HG03066 (cell line): ENCODE data around the gene ZRANB3.

Source experiments
- ATAC-seq: cut with Tn5 transposase; IDR thresholded peaks from one replicate; pipeline ENCODE4 v1.9.1; 2021; ENCODE audit warnings: low read depth; ENCODE audit not compliant: unreplicated experiment

Gene ZRANB3

GRCh38 chr2:135187270-135187669 is 343.7 kb downstream of the ZRANB3 start:
- ATAC-seq = no peak

GRCh38 chr2:135186054-135186453 is 345.0 kb downstream of the ZRANB3 start:
- ATAC-seq = no peak

GRCh38 chr2:135183822-135184221 is 347.2 kb downstream of the ZRANB3 start:
- no peak for ATAC-seq

DNA sequence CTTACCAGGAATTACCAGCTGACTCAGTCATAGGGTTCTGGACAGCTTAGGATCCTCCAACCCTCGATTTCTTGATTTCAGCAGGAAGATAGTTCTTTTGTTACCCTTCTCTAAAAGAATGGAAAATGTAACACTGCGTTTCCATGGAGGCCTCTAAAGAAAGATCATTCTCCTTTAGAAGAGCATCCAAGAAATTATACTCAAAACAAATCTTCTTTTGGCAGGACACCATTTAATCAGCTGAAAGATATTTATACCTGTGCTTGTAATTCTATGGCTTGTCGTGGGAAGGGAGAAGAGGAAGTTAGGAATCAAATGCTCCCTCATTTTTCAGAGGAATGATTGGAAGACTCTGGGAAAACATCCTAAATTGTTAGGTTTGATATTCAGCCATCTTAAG is 348.4 kb downstream of the ZRANB3 start:
- no peak for ATAC-seq

- no peak for ATAC-seq
These were observed 348.8 kb downstream of the ZRANB3 start for GRCh38 chr2:135182190-135182589.

DNA sequence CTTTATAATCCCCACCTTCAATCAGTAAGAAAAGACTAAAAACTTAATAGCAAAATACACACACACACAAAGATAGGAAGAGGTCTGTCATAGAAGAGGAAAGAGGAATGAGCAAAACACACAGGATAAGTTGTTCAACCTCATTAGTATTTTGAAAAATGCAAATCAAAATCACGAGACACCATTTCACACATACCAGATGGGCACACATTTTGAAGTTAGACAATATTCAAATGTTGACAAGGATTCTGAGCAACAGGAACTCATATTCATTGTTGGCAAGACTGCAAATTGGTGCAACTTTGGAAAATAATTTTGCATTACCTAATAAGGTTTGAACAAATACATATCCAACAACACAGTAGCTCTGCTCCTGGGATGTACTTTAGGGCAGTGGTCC is 351.3 kb downstream of the ZRANB3 start:
- ATAC-seq = no peak

DNA sequence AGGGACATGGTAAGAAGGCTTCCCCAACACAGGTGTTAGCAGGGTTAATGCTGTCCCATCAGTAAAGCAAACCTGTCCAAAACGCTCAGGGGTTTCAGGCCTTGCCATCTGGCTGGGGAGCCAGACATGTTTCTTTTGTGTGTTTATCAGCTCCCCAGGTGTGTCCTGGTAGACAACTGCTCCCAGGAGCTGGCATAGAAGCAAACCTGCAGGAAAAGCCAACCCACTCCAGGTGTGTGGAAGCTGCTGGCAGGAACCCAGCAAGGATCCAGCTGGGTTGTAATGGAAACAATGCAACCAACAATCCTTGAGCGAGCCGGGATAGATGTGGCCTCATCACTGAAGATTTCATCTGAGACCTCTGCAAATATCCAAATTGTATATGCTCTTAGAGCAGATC is 355.8 kb downstream of the ZRANB3 start:
- ATAC-seq = no peak

GRCh38 chr2:135174810-135175093 is 356.3 kb downstream of the ZRANB3 start:
- ATAC-seq = no peak

GRCh38 chr2:135174049-135174809 is 356.8 kb downstream of the ZRANB3 start:
- ATAC-seq = no peak

DNA sequence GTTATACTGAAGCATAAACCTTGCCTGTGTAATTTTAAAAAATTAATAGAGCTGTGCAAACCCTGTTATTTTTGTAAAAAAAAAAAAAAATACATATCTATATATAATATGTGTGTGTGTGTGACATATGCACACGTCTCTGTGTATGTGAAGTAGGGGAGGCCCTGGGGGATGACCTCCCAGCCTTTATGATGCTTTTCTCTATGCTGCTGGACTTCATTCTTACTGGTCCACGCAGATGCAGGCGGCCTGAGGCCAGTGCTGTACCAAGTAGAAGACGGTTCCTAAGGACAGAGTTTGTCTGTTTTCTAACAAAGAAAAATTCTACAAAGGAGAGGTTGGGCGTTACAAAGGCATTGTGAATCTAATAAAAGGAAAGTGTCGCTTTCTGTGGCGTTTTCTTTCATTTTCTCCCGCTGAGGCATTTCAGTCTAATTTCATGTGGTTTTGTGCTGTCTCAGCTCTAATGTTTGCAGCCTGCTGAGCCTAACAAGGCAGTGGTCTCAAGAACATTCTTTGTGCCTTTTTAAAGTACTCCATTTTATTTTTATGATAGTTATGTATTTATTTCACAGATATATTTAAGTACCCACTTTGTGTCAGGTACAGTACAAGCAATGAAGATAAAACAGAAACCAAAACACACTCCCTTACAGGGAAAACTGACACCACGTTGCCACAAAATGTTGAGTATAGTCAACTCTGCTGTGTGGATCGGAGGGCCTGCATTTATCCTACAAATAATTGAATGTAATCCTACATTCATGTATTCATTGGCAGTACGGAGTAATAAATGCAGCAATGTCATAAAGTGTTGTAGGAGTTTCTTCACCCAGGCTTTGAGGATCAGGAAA is 360.9 kb downstream of the ZRANB3 start:
- no peak for ATAC-seq

- no peak for ATAC-seq
These were observed 362.7 kb downstream of the ZRANB3 start for GRCh38 chr2:135168204-135168856.

- ATAC-seq = no peak
These were observed 363.7 kb downstream of the ZRANB3 start for GRCh38 chr2:135167273-135167672.

DNA sequence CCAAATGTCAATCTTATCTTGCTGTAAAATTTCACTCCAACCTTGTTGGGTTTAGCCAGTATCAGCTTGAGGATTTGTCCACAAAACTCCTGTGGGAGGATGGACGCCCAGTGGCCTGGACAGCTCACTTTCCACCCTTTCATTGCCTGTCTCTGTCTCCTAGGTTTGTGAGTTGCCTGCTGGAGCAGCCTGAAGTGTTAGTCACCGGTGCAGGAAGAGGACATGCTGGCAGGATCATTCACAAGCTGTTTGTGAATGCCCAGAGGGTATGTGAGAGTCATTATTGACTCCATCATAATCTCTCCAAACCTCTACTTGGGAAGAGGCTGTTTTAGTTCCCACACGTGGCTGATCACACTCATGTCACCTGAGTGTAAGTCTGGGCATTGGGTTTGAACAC is 366.6 kb downstream of the ZRANB3 start:
- no peak for ATAC-seq

DNA sequence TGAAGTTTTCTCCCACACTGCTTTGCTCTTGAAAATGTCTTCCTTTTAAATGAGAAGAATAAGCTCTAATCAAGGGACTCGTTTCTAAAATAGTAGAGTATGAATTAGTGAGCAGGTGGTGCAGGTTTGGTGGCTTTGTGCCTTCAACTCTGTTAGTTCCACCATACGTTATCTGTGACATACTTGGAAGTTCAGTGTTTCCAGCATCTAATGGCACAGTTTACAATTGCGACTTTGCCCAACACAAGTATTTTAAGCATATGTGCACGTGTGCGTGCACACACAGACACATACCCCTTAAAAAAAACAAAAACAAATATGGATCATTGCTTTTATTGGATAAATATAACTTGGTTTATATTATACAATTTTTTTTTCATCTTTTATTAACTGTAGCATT is 367.1 kb downstream of the ZRANB3 start:
- no peak for ATAC-seq

DNA sequence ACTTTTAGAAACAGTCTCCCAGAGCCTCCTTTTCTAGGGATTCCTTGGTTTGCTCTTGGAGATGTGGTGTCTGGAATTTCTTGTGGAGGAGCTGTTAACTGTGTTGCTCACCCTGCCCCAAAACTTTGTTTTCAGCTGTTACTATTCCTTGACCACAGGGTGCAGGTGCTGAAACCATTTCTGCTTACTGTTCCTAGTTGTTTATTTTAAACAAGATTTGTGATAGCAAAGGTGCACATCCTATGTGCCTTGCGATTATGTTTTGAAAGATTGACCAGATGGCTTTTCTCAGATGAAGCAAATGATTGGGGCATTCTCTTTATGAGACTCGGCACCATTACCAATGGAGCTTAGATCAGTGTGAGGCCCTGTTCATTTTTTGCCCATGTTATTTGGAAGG is 367.7 kb downstream of the ZRANB3 start:
- ATAC-seq = no peak

DNA sequence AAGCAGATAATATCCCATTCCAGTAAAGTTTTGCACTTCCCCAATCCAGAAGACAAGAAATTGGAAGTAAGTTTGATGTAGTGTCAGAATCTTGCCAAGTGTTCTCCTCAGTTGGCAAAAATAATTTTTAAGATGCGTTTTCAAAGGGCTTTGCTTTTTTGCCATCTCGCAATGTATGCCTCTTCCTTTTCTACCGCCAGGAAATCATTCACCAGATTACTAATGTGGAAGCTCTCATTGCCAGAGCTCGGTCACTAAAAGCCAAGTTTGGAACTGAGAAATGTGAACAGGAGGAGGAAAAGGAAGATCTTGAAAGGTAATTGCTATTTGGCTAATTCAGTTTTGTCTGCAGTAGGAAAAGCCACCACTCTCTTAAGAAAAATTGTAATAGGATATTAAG is 368.2 kb downstream of the ZRANB3 start:
- ATAC-seq = no peak

GRCh38 chr2:135162377-135162776 is 368.6 kb downstream of the ZRANB3 start:
- ATAC-seq = no peak

DNA sequence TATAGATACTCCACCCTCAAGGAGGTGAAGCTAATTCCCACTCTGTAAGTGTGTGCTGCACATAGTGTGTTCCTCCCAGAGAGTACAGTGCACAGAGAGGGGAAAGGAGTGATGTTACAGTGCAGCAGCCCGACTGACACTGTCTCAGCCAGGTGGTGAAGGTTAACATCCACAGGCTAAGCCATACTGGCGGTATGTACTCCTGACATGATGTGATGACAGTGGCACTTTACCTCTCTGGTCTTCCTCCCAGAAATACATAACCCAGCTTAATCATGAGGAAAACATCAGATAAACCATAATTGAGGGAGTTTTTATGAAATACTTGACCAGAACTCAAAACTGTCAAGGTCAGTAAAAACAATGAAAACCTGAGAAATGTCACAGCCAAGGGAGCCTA is 371.8 kb downstream of the ZRANB3 start:
- ATAC-seq = no peak

- ATAC-seq = no peak
These were observed 373.2 kb downstream of the ZRANB3 start for GRCh38 chr2:135157856-135158255.

DNA sequence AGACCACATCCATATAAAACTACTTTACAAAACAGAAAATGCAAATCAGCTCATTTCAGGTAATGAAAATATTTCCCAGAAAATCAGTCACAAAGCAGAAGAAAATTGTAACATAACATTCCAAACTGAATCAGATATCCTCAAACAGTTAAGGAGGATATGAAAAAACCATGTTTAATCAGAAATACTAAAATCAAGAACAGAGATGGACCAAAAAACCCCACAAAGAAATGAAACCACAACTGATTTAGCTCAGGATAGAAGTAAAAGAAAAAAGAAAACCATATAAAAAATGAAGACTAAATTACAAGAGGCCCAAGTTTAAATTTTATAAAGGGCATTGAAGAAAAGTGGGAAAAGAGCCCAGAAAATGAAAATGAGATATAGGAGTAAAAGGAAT is 376.1 kb downstream of the ZRANB3 start:
- no peak for ATAC-seq

DNA sequence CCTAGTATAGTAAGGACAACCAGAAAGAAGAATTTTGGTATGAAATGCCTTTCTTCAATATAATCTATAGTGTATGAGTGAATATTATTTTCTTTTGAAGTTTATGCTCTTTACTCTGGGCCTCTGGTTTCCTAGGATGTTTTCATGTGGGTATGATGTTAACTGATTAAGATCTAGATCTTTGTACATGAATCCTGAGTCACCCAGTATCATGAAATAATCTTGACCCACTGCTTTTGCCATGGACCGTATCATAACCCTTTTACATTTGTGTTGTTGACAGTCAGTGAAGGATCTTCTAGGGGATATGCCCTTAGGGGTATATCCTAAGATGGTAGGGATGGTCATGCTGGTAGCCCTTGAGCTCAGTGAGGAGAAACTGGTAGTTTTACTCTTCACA is 378.7 kb downstream of the ZRANB3 start:
- no peak for ATAC-seq

- ATAC-seq = no peak
These were observed 379.4 kb downstream of the ZRANB3 start for GRCh38 chr2:135151615-135152014.
